Measurements from ENCODE around the gene IFT81. TPM values are rescaled to one million over a fixed set of nuclear protein-coding genes. Genes with fewer than 3 reads are reported as not detected.

Gene IFT81
- total RNA-seq, 1 donor from 2014 or later, result 7.3 TPM

- Histone ChIP-seq H3K36me3 (no peaks in the 10 kb centered on the region), H3K4me3 (no peak overlapping the region), H3K4me1 (no peaks in the 10 kb centered on the region), H3K9me3 (no peaks in the 10 kb centered on the region), H3K27me3 (no peaks in the 10 kb centered on the region), H3K27ac (no peak overlapping the region)
- ATAC-seq (no peak), DNase-seq (no peak)
- TF ChIP-seq, protein P1, sequence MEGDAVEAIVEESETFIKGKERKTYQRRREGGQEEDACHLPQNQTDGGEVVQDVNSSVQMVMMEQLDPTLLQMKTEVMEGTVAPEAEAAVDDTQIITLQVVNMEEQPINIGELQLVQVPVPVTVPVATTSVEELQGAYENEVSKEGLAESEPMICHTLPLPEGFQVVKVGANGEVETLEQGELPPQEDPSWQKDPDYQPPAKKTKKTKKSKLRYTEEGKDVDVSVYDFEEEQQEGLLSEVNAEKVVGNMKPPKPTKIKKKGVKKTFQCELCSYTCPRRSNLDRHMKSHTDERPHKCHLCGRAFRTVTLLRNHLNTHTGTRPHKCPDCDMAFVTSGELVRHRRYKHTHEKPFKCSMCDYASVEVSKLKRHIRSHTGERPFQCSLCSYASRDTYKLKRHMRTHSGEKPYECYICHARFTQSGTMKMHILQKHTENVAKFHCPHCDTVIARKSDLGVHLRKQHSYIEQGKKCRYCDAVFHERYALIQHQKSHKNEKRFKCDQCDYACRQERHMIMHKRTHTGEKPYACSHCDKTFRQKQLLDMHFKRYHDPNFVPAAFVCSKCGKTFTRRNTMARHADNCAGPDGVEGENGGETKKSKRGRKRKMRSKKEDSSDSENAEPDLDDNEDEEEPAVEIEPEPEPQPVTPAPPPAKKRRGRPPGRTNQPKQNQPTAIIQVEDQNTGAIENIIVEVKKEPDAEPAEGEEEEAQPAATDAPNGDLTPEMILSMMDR (IDR thresholded peaks at IDR 0.05), result no peak
- intact Hi-C loops (cut with DNase I), result no loop called here
These were observed 56.4 kb downstream of the IFT81 start for GRCh38 chr12:110180591-110181005.

GRCh38 chr12:110182281-110182680 is 58.1 kb downstream of the IFT81 start:
- Histone ChIP-seq H3K27me3 (no peaks in the 10 kb centered on the region), H3K27ac (no peak overlapping the region), H3K4me3 (no peak overlapping the region), H3K36me3 (no peaks in the 10 kb centered on the region), H3K9me3 (peaks cover 7% of the 10 kb centered on the region), H3K4me1 (no peaks in the 10 kb centered on the region)
- intact Hi-C loops (cut with DNase I), result no loop called here
- ATAC-seq, result peak; percentile 40
- TF ChIP-seq, protein P1 (IDR thresholded peaks at IDR 0.05), result no peak
- no peak for DNase-seq

GRCh38 chr12:110183386-110183785 is 59.2 kb downstream of the IFT81 start:
- no peak overlapping the region for H3K4me3 ChIP-seq
- H3K27me3 ChIP-seq, result no peaks in the 10 kb centered on the region
- no peaks in the 10 kb centered on the region for H3K36me3 ChIP-seq
- ATAC-seq (no peak), DNase-seq (no peak)
- TF ChIP-seq, protein P1 (IDR thresholded peaks at IDR 0.05), result no peak
- H3K27ac ChIP-seq, result no peak overlapping the region
- intact Hi-C loops (cut with DNase I), result no loop called here
- no peaks in the 10 kb centered on the region for H3K4me1 ChIP-seq
- peaks cover 7% of the 10 kb centered on the region for H3K9me3 ChIP-seq

- Histone ChIP-seq H3K27ac (no peak overlapping the region), H3K36me3 (no peaks in the 10 kb centered on the region), H3K9me3 (peaks cover 7% of the 10 kb centered on the region), H3K4me1 (no peaks in the 10 kb centered on the region), H3K27me3 (no peaks in the 10 kb centered on the region), H3K4me3 (no peak overlapping the region)
- intact Hi-C loops (cut with DNase I), result no loop called here
- ATAC-seq (no peak), DNase-seq (no peak)
- TF ChIP-seq, protein P1 (IDR thresholded peaks at IDR 0.05), result no peak
These were observed 61.5 kb downstream of the IFT81 start for GRCh38 chr12:110185626-110186025.

DNA sequence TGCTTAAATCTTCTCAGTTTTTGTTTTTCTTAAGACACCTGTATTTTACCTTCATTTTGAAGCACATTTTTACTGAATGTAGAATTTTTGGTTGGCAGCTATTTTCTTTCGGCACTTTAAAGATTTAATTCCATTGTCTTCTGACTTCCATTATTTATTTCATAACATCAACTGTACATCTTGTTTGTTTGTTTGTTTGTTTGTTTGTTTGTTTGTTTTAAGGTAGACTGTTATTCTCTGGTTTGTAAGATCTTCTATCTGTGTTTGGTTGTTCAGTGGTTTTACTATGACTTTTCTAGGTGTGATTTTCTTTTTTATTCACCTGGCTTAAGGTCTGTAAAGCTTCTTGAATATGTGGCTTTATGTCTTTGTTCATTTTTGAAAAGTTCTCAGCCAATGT is 61.9 kb downstream of the IFT81 start:
- no peak for DNase-seq
- TF ChIP-seq, protein P1 (IDR thresholded peaks at IDR 0.05), result no peak
- Histone ChIP-seq H3K36me3 (no peaks in the 10 kb centered on the region), H3K4me3 (no peak overlapping the region), H3K9me3 (peaks cover 7% of the 10 kb centered on the region), H3K4me1 (no peaks in the 10 kb centered on the region), H3K27ac (no peak overlapping the region), H3K27me3 (no peaks in the 10 kb centered on the region)
- intact Hi-C loops (cut with DNase I), result no loop called here
- ATAC-seq, result no peak

- Histone ChIP-seq H3K9me3 (no peaks in the 10 kb centered on the region), H3K4me1 (no peaks in the 10 kb centered on the region), H3K4me3 (no peak overlapping the region), H3K27me3 (no peaks in the 10 kb centered on the region), H3K36me3 (peaks cover 24% of the 10 kb centered on the region), H3K27ac (no peak overlapping the region)
- ATAC-seq (no peak), DNase-seq (no peak)
- TF ChIP-seq, protein P1 (IDR thresholded peaks at IDR 0.05), result no peak
- intact Hi-C loops (cut with DNase I), result no loop called here
These were observed 69.0 kb downstream of the IFT81 start for GRCh38 chr12:110193196-110193595.

All from upper lobe of right lung (tissue), 1 donor.